Amniotic epithelial cell (primary cell): ENCODE results near the gene SLC38A2.
"Not testable (repeated sequence)": the region's sequence is repeated elsewhere in the genome, so short reads cannot be mapped to it uniquely, and the experiment has no call there.

Experiments used
- DNase-seq: peaks from one replicate; pipeline ENCODE4 v3.0.0-alpha.2; 2010; ENCODE audit warnings: low read depth

Gene SLC38A2

DNA sequence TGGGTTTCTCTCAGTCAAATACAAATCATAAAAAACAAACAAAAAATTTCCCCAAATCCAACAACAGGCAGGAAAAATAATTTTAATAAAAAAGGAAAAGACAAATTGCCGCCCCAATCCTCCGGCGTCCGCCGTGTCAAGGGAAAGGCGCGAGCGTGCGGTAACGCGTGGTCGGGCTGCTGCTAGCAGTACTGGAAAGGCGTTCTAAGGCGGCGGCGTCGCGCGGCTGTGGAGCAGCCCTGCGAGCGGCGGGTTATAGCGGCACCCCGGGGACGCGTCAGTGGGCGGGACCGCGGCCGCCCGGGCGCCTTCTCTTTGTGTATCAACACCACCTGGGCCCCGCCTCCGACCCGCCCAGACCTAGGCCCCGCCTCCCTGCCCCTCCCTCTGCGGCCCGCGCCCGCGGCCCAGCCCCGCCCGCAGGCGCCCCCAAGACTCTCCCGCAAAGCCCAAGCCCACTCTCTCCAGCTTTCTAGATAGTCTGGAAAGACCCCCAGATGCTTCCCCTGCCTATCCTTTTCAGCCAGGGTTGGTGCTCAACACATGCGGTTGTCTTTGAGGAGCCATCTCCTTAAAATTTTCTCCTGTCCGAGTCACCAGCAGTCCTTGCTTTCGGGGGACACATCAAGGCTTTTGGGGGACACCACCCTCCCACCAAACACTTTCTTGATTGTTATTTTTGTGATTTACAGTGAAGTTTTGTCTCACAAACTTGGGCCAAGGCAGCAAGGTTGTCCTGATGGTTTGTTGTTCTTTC is at the start of gene SLC38A2:
Gene SLC38A2, minus strand, starts transcription at position 230 of the 757 bp plus-strand sequence. CDS start 1,480 bp downstream, outside the sequence.
- DNase-seq, result peak; percentile 87

DNA sequence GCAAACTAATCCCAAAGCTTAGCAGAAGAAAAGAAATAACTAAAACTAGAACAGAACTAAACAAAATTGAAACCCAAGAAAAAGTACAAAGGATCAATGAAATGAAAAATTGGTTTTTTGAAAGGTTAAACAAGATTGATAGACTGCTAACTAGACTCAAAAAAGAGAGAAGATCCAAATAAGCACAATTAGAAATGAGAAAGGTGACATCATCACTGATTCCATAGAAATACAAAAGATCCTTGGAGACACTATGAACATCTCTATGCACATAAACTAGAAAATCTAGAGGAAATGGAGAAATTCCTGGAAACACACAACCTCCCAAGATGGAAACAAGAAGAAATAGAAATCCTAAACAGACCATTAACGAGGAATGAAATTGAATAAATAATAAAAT is 47.1 kb upstream of the SLC38A2 start:
- DNase-seq, result no peak

DNA sequence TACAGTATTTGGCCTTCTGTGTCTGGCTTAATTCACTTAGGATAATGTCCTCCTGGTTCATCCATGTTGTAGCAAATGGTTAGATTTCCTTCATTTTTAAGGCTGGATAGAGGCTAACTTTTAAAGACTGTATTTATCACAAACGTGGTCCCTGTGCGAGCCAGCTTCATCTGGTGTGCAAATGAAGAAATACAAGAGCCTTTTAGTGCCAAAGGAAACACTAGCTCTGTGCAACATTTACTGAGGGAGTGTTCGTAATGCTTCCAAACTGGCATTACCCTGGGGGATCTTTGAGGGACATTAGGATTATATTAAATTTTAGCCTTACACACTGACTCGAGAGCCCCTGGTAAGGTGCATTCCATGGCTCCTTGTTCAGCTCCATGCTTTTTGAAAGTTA is 43.0 kb upstream of the SLC38A2 start:
- no peak for DNase-seq

DNA sequence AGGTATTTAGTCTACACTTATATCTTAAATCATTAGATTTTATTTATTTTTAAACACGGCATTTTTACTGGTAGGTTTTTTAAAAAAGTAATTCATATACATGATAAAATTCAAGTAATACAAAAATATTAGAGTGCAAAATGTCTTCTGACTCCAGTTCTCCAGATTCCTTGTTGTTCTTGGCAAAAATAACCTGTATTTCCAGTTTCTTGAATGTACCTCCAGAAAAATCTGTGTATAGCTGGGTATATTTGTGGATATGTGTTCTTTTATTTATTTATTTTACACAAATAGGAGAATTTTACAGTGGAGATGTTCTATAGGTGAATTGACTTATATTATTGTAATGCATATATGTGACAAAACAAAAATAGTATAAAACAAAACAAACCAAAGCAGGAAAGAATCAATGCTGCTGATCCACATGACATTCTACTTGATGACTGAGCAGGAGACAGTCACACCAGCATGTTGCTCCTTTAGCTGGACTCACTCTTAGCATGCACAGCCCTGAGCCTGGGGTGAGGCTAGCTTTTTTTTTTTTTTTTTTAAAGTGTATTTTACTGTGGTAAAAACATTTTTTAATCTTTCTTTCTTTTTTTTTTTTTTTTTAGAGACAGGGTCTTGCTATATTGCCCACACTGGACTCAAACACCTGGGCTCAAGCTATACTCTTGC is 42.2 kb upstream of the SLC38A2 start:
- DNase-seq, result no peak

DNA sequence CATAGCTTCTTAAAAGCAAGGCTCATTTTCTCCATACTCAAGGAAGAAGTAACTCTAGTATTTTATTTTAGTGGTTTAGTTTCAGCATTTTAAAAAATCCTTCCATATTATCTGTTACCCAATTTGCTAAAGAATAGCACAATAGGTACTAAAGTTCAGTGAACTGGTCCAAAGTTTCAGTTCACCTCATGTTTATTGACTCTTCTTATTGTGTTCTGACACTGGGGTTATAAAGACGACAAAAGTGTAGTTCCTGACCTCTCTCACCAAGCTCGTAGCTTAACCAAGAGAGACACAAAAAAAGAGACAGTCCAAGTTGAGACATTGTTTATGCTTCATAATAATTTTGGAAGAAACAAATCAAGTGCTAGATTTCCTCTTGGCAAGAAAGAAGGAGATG is 40.8 kb upstream of the SLC38A2 start:
- no peak for DNase-seq

DNA sequence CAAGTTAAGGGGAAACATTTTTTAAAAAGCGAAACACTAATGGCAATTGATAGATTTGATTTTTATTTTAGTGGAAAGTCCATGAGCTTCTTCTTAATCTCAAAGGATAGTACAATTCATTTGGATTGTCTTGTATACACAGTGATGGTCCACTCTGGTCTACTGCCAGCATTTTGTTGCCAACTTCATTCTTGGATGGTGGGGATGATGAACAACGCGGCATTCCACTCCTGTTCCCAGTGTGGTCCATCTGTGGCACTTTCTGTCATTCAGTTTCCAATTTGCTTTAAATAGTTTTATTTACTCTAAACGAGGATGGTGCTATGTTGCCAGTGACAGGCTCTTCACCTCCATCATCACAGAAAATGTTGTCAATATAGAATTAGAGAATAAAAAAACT is 40.3 kb upstream of the SLC38A2 start:
- no peak for DNase-seq

DNA sequence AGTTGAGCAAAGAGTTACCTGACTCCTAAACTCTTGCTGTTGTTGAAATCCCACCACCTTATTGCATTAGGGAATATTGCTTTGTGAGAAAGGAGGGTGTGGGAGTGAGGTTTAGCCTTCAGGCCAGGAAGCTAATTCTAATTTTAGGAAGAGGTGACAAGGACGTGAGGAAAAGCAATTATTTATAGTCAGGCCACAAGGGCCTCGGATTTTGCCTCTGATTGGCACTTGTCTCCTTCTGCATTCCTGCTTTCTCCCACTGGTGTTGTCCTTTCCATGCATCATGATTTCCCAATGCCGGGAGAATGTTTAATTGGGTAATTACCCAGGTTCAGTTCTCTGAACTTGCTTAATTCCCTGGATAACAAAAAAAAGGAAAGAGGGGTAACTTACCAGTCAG is 37.9 kb upstream of the SLC38A2 start:
- DNase-seq, result no peak

DNA sequence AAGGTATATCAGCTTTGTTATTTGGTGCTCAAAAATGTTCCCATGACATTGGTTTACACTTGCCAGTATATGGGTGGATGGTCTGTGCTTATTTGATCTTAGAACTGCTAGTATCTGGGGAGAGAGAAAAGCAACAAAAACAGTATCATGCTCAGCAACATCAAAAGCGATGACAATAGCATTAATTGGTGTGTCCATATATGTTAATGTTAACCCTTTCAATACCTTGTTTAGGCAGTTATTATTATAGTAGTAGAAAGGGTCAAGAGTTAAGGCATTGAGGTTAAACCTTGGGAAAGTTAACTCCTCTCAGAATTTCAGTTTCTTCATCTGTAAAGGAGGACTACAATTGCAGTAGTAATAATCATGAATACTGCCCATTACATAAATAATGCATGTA is 37.4 kb upstream of the SLC38A2 start:
- no peak for DNase-seq

DNA sequence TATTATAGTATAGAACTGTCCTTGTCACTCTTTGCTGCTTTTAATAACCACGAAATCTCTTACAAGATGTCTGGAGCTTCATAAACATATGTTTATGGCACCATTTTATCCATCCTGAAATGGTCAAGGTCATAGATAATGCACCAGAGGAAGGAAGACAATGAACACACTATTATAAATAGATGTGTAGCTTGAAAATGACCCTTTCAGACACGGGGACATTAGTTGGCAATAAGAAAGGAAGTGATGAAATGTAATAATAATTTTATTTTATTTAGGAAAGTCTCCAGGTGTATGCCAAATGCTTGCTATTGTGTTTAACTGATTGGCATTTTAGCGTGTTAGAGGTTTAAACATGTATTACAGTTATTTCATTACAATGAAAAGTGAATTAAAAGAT is 36.8 kb upstream of the SLC38A2 start:
- no peak for DNase-seq

DNA sequence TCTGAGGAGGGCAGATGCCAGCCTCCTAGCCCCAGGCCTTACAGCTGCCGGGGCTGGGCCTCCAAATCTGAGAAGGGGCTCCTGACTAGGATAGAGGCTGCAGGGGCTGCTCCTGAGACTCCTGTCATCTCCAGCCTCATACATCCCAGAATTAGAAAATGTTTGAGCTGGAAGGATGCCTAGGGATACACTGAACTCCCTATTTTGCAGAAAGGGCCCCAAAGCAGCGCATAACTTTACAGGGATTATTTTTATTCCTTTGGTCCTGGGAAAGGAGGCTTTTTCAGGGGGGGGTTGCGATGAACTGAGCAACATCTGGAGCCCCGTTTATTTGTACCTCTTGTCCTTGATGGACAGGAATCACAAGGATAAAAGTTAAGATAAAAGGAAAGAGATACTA is 35.9 kb upstream of the SLC38A2 start:
- DNase-seq, result no peak

DNA sequence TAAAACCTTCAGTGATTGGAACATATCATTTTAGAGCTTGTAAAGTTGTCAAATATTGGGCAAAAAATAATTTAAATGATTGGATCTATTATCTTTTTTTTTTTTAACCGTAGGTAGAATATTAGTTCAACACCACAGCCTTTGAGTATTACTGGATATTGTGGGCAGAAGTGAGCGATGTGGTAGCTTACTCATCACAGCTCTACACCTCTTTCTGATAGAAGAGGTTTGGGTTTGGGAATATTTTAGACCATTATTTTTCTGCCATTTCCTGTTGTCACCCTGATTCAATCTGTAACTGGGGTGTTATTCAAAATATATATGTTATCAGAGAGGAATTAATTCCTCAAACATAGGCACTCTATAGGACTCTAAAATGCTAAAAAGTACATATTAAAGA is 34.8 kb upstream of the SLC38A2 start:
- no peak for DNase-seq

DNA sequence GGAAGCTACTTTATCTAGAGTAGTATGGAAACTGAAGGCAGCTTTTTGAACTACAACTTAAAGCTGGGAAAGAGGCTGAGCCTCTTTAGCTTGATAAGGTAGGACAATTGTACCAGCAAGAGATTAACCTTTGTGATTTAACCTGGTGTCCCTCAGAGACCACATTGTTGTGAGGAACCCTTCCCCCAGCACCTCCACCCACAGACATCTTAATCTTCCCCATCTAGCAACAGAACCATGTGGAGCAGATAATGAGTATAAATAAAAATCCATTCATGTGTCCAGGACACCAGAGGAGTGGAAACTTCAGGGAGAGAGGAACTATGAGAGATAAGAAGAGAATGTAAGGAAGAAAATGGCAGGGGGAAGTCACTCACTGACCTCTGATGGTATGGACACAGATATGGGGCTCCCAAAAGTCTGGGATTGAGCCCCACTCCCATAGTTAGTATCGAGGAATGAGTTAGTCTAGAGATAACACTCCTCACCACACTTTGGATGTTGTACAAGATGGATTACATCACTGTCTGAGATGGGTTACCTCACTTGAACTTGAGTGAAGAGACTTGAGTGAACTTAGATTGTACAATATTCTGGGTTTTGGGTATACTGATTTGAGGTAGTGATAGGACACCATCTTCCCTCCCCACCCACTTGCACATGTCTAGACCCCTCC is 33.9 kb upstream of the SLC38A2 start:
- DNase-seq, result peak; percentile 90

DNA sequence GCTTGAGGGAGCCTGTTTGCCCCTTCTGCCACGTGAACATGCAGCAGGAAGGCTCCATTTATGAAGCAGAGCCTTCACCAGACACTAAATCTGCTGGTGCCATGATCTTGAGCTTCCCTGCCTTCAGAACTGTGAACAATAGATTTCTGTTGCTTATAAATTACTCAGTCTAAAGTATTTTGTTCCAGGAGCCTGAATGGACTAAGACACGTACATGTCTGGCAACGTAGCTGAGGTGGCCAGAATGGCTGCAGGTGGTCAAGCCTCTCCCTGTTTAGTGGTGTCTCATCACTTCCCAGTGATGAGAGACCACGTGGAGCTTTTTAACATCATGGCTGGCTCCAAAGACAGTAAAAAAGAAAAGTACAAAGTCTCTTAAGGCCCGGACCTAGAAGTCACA is 32.2 kb upstream of the SLC38A2 start:
- no peak for DNase-seq

DNA sequence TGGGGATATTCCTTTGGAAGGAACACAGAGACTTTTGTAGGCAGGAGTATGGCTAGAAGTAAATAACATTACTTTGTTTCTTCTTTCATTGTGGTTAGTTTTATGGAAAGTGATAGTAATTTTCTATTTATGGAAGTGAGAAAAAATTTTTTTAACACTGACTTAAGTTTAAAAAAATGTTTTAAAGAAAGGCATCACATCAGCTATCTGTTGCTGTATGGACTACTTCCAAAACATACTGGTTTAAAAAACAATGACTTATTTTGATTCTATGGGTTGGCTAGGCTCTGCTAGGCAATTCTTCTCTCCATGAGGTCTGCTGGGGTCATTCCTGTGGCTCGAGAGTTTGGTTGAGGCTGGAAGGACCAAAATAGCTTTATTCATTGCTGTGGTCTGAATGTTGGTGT is 31.7 kb upstream of the SLC38A2 start:
- DNase-seq, result peak; percentile 67

DNA sequence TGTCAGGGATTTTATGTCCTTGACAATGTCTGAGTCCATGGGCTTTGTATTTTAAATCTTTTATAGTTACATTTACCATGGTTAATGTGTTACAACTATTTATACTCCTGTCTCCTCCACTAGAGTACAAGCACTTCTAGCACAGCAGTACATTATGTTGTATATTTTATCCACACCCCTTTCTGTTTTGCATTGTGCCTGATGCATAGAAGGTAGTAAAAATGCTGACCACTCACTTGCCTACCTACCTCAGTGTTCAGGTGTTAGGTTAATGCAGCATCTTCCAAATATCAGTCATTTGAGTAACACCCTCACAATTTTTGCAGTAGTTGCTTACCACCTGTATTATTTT is 31.1 kb upstream of the SLC38A2 start:
- DNase-seq, result no peak

DNA sequence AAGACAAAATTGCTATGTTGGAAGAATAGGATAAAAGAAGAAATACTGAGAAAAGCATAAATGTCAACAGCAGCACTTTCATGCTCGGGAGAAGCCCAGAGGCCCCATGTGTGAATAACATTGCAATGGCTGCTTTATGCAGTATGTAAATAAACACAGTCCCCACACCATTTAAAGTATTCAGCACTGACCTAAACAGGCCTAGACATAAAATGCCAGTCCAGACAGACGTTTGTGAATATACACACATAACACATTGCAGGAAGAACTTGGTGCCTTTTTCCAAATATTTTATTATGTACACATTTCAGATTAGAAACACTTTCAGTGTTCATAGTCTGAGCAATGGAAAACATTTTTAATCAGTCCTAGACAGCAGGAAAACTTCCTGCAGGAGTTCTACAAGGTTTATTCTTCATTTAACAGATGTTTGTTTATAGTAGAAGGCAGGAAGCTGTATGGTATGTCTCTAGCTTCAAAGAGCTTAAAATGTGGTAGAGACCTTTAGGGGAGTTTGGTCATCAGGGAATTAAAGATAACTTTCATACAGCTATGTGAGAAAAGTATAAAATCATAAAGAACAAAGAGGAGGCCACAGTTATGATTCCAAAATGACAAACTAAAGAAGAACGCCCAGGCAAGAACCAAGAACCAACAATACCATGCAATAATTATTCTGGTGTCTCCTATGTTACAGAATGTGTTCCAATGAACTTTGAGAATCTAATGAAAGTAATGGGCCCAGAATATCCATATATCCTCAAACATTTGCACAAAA is 30.6 kb upstream of the SLC38A2 start:
- peak; percentile 60 for DNase-seq

DNA sequence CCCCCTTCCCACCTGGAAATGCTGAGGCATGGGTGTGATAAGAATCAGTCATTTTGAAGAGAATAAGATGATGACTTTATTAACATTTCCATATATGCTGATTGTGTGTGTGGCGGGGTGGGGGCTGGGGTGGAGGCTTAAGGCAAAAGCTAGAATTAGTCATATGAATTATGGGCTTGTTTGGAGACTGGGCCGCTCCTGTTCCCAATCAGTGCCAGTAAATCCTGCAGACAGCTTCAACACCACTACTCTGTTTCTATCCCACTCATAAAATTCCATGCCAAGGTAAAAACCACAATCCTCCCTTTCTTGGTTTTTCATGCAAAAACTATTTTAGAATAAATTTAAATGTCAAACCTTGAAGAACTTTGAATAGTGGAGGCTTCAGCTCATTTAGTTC is 29.9 kb upstream of the SLC38A2 start:
- DNase-seq, result peak; percentile 99

DNA sequence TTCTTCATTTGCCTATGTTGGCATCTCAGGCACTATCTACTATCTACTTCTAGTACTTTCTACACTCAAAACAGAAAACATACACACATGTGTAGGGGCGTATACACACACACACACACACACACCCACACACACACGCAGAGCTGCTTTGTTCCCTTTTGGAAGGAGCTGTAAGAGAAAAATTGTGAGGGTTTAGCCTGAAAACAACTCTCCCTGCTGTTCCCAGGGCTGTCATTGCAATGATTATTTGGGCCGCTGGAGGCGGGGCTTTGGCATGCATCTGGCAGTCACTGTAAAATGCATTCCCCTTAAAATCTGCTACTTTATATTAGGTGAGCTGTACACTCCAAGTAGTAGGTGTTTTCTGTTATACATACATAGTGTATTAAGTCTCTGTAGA is 29.1 kb upstream of the SLC38A2 start:
- DNase-seq, result peak; percentile 78

DNA sequence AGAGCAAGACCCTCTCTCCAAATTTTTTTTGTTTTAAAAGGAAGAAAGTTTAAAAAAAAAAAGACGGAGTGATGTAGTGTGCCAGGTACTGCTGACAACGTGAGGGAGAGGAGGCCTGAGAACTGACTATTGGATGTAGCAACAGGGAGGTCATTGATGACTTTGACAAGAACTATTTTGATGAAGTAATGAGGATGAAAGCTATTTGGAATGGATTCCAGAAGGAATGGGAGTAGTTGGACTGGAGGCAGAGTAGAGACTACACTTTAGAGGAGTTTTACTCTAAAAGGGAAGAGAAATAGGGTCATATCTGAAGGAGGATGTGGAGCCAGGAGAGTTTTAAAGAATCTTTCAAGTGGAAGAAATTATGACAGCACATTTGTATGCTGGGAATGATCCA is 27.8 kb upstream of the SLC38A2 start:
- DNase-seq, result peak; percentile 69

DNA sequence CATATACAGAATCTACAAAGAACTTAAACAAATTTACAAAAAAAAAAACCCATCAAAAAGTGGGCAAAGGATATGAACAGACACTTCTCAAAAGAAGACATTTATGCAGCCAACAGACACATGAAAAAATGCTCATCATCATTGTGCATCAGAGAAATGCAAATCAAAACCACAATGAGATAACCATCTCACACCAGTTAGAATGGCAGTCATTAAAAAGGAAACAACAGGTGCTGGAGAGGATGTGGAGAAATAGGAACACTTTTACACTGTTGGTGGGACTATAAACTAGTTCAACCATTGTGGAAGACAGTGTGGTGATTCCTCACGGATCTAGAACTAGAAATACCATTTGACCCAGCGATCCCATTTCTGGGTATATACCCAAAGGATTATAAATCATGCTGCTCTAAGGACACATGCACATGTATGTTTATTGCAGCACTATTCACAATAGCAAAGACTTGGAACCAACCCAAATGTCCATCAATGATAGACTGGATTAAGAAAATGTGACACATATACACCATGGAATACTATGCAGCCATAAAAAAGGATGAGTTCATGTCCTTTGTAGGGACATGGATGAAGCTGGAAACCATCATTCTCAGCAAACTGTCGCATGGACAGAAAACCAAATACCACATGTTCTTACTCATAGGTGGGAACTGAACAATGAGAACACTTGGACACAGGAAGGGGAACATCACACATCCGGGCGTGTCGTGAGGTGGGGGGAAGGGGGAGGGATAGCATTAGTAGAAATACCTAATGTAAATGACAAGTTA is 27.1 kb upstream of the SLC38A2 start:
- DNase-seq, result not testable (repeated sequence)

DNA sequence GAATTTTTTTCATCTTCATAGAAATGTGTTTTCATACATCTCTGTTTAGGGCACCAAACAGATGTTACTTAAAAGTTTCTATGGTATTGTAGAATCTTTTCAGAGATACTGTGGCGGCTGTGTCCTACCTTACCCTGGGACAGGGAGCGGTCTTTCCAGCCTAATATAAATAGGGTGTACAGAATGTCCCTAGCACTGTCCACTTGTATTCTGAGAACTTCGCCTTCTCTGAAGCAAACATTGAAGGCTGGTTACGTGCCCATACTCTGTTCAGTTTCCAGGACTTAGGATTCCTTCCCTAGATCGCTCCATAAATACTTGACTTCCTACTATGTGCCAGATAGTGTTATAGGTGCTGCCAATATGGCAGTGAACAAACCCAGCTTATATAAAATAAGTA is 24.3 kb upstream of the SLC38A2 start:
- DNase-seq, result no peak

DNA sequence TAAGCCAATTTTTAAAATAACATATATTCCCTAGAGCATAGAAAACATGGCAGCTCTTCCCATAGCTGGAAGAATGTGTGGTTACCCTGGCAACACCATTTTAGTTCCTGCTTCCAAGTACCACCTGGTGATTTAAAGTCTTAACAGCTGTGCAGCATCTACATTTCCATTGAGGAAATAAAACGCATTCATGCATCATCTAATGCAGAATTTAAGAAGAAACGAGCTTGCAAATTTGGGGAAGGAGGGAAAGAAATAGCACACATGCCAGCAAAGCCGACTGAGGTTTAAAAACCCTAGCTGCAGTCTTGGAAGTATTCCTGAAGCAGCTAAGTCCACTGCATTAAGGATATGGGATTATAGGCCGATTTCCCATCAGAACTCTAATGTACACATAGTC is 22.8 kb upstream of the SLC38A2 start:
- no peak for DNase-seq
